ENCODE measurements around the gene ZNF804B. TPM values are rescaled to one million over a fixed set of nuclear protein-coding genes. Genes with fewer than 3 reads are reported as not detected.

The ZNF804B gene
- total RNA-seq, 1 experiment from 2014 or later = not detected

DNA sequence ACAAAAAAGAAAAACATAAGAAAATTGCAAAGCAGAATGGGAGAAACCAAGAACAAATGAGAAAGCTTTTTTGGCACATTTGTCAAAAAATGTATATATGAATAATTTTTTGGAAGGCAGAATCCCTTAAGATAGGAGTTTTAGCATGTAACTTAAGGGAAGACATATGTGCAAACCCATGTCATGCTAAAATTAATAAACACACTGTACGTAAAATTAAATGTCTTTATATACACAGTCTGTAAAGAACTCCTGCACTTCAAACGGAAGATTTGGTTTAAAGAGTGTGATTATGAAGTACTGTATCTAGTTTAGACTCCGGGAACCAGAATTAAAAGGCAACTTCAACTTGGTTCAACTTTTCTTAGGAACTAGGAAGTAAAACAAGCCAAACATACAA lies 405.9 kb downstream of the ZNF804B start:
- CTCF ChIA-PET = no interaction called here

DNA sequence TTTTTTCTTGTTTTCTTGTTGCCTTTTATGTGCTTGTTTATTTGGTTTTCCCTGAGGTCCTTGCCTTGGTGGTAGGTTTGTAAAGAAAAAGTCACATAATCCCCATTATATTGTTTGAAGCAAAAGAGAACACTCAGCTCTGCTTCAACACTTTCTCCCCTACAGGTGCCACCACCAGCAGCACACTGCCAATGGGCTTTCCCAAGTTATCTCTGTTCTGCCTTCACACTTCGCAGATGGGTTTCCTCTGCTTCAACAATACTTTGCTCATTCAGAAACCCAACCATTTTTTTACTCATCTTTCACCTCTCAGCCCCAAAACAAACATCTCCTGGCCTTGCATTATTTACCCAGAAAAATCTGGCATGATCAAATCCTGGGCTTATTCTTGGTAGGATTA lies 411.1 kb downstream of the ZNF804B start:
- no peaks in the 10 kb centered on the region for H3K4me1 ChIP-seq (ENCODE audit: insufficient read depth, low read length)
- H3K9ac ChIP-seq (ENCODE audit: low read length) = no peak overlapping the region
- no peak overlapping the region for H3K27ac ChIP-seq (ENCODE audit: low read length)
- no peaks in the 10 kb centered on the region for H3F3A ChIP-seq (ENCODE audit: low read length, unreplicated experiment)
- no peak overlapping the region for H2AFZ ChIP-seq (ENCODE audit: low read length)
- ChIA-PET CTCF (no interaction called here), POLR2A (ENCODE audit: unreplicated experiment) (no interaction called here)
- no peaks in the 10 kb centered on the region for H4K20me1 ChIP-seq (ENCODE audit: low read length)
- H3K9me3 ChIP-seq (ENCODE audit: low read length) = no peaks in the 10 kb centered on the region
- TF ChIP-seq EZH2 (IDR thresholded peaks at IDR 0.05; ENCODE audit: low read length, unreplicated experiment) (no peak), EZH2phosphoT487 (IDR thresholded peaks at IDR 0.05; ENCODE audit: borderline replicate concordance, low read length) (no peak)
- TF ChIP-seq, protein P1, sequence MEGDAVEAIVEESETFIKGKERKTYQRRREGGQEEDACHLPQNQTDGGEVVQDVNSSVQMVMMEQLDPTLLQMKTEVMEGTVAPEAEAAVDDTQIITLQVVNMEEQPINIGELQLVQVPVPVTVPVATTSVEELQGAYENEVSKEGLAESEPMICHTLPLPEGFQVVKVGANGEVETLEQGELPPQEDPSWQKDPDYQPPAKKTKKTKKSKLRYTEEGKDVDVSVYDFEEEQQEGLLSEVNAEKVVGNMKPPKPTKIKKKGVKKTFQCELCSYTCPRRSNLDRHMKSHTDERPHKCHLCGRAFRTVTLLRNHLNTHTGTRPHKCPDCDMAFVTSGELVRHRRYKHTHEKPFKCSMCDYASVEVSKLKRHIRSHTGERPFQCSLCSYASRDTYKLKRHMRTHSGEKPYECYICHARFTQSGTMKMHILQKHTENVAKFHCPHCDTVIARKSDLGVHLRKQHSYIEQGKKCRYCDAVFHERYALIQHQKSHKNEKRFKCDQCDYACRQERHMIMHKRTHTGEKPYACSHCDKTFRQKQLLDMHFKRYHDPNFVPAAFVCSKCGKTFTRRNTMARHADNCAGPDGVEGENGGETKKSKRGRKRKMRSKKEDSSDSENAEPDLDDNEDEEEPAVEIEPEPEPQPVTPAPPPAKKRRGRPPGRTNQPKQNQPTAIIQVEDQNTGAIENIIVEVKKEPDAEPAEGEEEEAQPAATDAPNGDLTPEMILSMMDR (conservative IDR thresholded peaks at IDR 0.05; ENCODE audit: low read depth, low read length) = no peak
- no peak for ATAC-seq
- H3K4me2 ChIP-seq (ENCODE audit: low read length) = no peak overlapping the region
- H3K9me2 ChIP-seq (replicated peaks; ENCODE audit: low read length) = no peaks in the 10 kb centered on the region
- no peaks in the 10 kb centered on the region for H3K36me3 ChIP-seq (ENCODE audit: low read depth, low read length)
- no peak for DNase-seq
- H3K79me2 ChIP-seq (ENCODE audit: low read length) = no peaks in the 10 kb centered on the region
- intact Hi-C loops (cut with micrococcal nuclease) = no loop called here
- no peak overlapping the region for H3K4me3 ChIP-seq (ENCODE audit: low read length)
- no peaks in the 10 kb centered on the region for H3K27me3 ChIP-seq (ENCODE audit: low read length)
- BruUV-seq (replicated peaks) = no TSS peak

More for the DNA sequence above, 405.9 kb downstream of the ZNF804B start:
- H3K27ac ChIP-seq (ENCODE audit: low read length) = no peak overlapping the region
- H3K27me3 ChIP-seq (ENCODE audit: low read length) = no peaks in the 10 kb centered on the region
- no peaks in the 10 kb centered on the region for H3K4me1 ChIP-seq (ENCODE audit: insufficient read depth, low read length)
- H3K4me2 ChIP-seq (ENCODE audit: low read length) = no peak overlapping the region
- intact Hi-C loops (cut with micrococcal nuclease) = no loop called here
- no peak overlapping the region for H2AFZ ChIP-seq (ENCODE audit: low read length)
- no peak for ATAC-seq
- no peaks in the 10 kb centered on the region for H3F3A ChIP-seq (ENCODE audit: low read length, unreplicated experiment)
- TF ChIP-seq, protein P1 (conservative IDR thresholded peaks at IDR 0.05; ENCODE audit: low read depth, low read length) = no peak
- no peak for TF ChIP-seq EZH2 (IDR thresholded peaks at IDR 0.05; ENCODE audit: low read length, unreplicated experiment)
- TF ChIP-seq EZH2phosphoT487 (IDR thresholded peaks at IDR 0.05; ENCODE audit: borderline replicate concordance, low read length) = no peak
- BruUV-seq (replicated peaks) = no TSS peak
- no peaks in the 10 kb centered on the region for H3K36me3 ChIP-seq (ENCODE audit: low read depth, low read length)
- POLR2A ChIA-PET (ENCODE audit: unreplicated experiment) = no interaction called here
- H3K9ac ChIP-seq (ENCODE audit: low read length) = no peak overlapping the region
- no peak for DNase-seq
- no peaks in the 10 kb centered on the region for H4K20me1 ChIP-seq (ENCODE audit: low read length)
- no peak overlapping the region for H3K4me3 ChIP-seq (ENCODE audit: low read length)
- H3K79me2 ChIP-seq (ENCODE audit: low read length) = no peaks in the 10 kb centered on the region
- no peaks in the 10 kb centered on the region for H3K9me3 ChIP-seq (ENCODE audit: low read length)
- no peaks in the 10 kb centered on the region for H3K9me2 ChIP-seq (replicated peaks; ENCODE audit: low read length)

DNA sequence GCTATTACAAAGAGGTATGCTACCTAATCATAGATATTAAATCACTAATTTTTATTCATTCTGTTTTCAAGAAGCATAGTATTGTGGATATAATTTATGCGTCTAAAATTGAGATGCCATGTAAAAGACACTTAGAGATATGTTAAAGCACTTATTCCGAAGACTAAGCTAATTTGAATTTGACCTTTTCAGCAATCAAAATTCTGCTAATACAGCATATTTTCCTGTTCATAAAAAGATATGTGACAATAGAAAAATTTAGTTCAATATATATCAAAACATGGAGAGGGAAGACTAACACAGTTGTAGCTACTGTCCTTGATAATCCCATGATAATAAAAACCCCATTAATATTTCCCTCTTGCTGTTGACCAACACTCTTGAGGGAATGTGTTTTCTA lies 422.6 kb downstream of the ZNF804B start:
- ATAC-seq = no peak
- no peak overlapping the region for H2AFZ ChIP-seq (ENCODE audit: low read length)
- no TSS peak for BruUV-seq (replicated peaks)
- CTCF ChIA-PET = no interaction called here
- TF ChIP-seq EZH2phosphoT487 (IDR thresholded peaks at IDR 0.05; ENCODE audit: borderline replicate concordance, low read length) (no peak), EZH2 (IDR thresholded peaks at IDR 0.05; ENCODE audit: low read length, unreplicated experiment) (no peak)
- TF ChIP-seq, protein P1 (conservative IDR thresholded peaks at IDR 0.05; ENCODE audit: low read depth, low read length) = no peak
- H3F3A ChIP-seq (ENCODE audit: low read length, unreplicated experiment) = no peaks in the 10 kb centered on the region
- peaks cover 4% of the 10 kb centered on the region; the same call in 1 of the 2 replicates for H3K27me3 ChIP-seq (ENCODE audit: low read length)
- H3K4me2 ChIP-seq (ENCODE audit: low read length) = no peak overlapping the region
- H3K27ac ChIP-seq (ENCODE audit: low read length) = no peak overlapping the region
- no peak overlapping the region for H3K9ac ChIP-seq (ENCODE audit: low read length)
- H3K36me3 ChIP-seq (ENCODE audit: low read depth, low read length) = no peaks in the 10 kb centered on the region
- no peak for DNase-seq
- no peaks in the 10 kb centered on the region for H3K79me2 ChIP-seq (ENCODE audit: low read length)
- H3K9me2 ChIP-seq (replicated peaks; ENCODE audit: low read length) = no peaks in the 10 kb centered on the region
- H3K4me3 ChIP-seq (ENCODE audit: low read length) = no peak overlapping the region
- intact Hi-C loops (cut with micrococcal nuclease) = loop anchor here (2.0 kb wide), 1 partner anchor 57 kb away; no protein-coding TSS in a partner anchor
- H3K4me1 ChIP-seq (ENCODE audit: insufficient read depth, low read length) = no peaks in the 10 kb centered on the region
- no peaks in the 10 kb centered on the region for H4K20me1 ChIP-seq (ENCODE audit: low read length)
- no peaks in the 10 kb centered on the region for H3K9me3 ChIP-seq (ENCODE audit: low read length)
- POLR2A ChIA-PET (ENCODE audit: unreplicated experiment) = no interaction called here
